H1 (cell line): Measurements from ENCODE around the gene GABPB1. TPM values are rescaled to one million over a fixed set of nuclear protein-coding genes. Genes with fewer than 3 reads are reported as not detected.
A peak's percentile ranks its signal among the peaks of the same experiment; 100 is the strongest.

ENCODE experiments used
- ATF2 ChIP-seq: IDR thresholded peaks from 2 replicates; pipeline ENCODE4 v1.6.1; 2012; ENCODE audit warnings: low read length, inconsistent platforms
- CBX5 ChIP-seq: fragments of 300-800, 300-1000 bp; sonication (generic); IDR thresholded peaks from 2 replicates; pipeline ENCODE4 v1.7.1; 2016; ENCODE audit warnings: antibody characterized with exemption, low read length, low read depth
- CHD2 ChIP-seq: IDR thresholded peaks from 2 replicates; pipeline ENCODE4 v1.6.1; 2012; ENCODE audit warnings: low read length, improper control_type of control experiment
- EGR1 ChIP-seq: IDR thresholded peaks from 2 replicates; pipeline ENCODE4 v1.6.1; 2011; ENCODE audit warnings: low read depth, low read length, borderline replicate concordance
- EP300 ChIP-seq, 2 experiments: IDR thresholded peaks; 1 replicate in 1 of 2; 2 replicates in 1 of 2; pipeline ENCODE4 v1.6.1; 2011 to 2012; ENCODE audit warnings: low read depth in 2 of 2, low read length in 2 of 2, mild to moderate bottlenecking in 2 of 2, borderline replicate concordance in 1 of 2, inconsistent platforms in 1 of 2, moderate library complexity in 1 of 2
- GABPA ChIP-seq: IDR thresholded peaks from 2 replicates; pipeline ENCODE4 v1.6.1; 2011; ENCODE audit warnings: mild to moderate bottlenecking, low read length, moderate library complexity, borderline replicate concordance; ENCODE audit not compliant: insufficient read depth
- KDM5A ChIP-seq: fragments of 200-600 bp; IDR thresholded peaks from 2 replicates; pipeline ENCODE4 v1.7.1; 2012; ENCODE audit warnings: mild to moderate bottlenecking, low read length, inconsistent platforms, mixed read lengths
- PHF8 ChIP-seq: fragments of 200-600 bp; sonication (generic); conservative IDR thresholded peaks from 2 replicates; pipeline ENCODE4 v1.7.1; 2012; ENCODE audit warnings: low read depth, mild to moderate bottlenecking, inconsistent platforms, low read length, moderate library complexity
- POLR2AphosphoS5 ChIP-seq: IDR thresholded peaks from 2 replicates; pipeline ENCODE4 v1.6.1; 2011; ENCODE audit warnings: low read depth, low read length
- RAD21 ChIP-seq, 2 experiments: IDR thresholded peaks in 1 of 2; conservative IDR thresholded peaks in 1 of 2; 2 replicates each; pipeline ENCODE4 v1.6.1; 2011; ENCODE audit warnings: low read depth in 2 of 2, low read length in 2 of 2, improper control_type of control experiment in 1 of 2, inconsistent platforms in 1 of 2, mild to moderate bottlenecking in 1 of 2, moderate library complexity in 1 of 2
- RBBP5 ChIP-seq: IDR thresholded peaks from 2 replicates; pipeline ENCODE4 v1.7.1; 2012; ENCODE audit warnings: low read depth, mild to moderate bottlenecking, inconsistent platforms, low read length, moderate library complexity, borderline replicate concordance
- RNF2 ChIP-seq: fragments of 200-900, 300-1000 bp; sonication (generic); IDR thresholded peaks from 2 replicates; pipeline ENCODE4 v1.7.1; 2016; ENCODE audit warnings: borderline replicate concordance, low read depth, mild to moderate bottlenecking, antibody characterized with exemption, low read length; ENCODE audit not compliant: poor library complexity, severe bottlenecking; ENCODE audit errors: missing control alignments
- SAP30 ChIP-seq: fragments of 300-600 bp; sonication (generic); IDR thresholded peaks from 2 replicates; pipeline ENCODE4 v1.7.1; 2012; ENCODE audit warnings: low read length, moderate library complexity, mild to moderate bottlenecking, inconsistent platforms; ENCODE audit not compliant: insufficient read depth, insufficient replicate concordance
- SIN3A ChIP-seq, 2 experiments: IDR thresholded peaks in 1 of 2; conservative IDR thresholded peaks in 1 of 2; 2 replicates each; pipeline ENCODE4 v1.6.1; 2011 to 2012; ENCODE audit warnings: low read length in 2 of 2, improper control_type of control experiment in 1 of 2, low read depth in 1 of 2, mild to moderate bottlenecking in 1 of 2
- SIX5 ChIP-seq: IDR thresholded peaks from 2 replicates; pipeline ENCODE4 v1.6.1; 2011; ENCODE audit warnings: mild to moderate bottlenecking, low read depth, low read length
- SP2 ChIP-seq: IDR thresholded peaks from 2 replicates; pipeline ENCODE4 v1.6.1; 2012; ENCODE audit warnings: mild to moderate bottlenecking, low read length, inconsistent platforms
- USF2 ChIP-seq: IDR thresholded peaks from 2 replicates; pipeline ENCODE4 v1.6.1; 2011; ENCODE audit warnings: low read length, improper control_type of control experiment
- polyA plus RNA-seq, 7 experiments: library from polyadenylated mRNA; depleted of rRNA in 3 of 7; stranded (reverse) in 5 of 7; unstranded in 2 of 7; fragments of >200 nt in 5 of 7; fragments of 200-250 nt in 2 of 7; gene quantifications; 1 replicate in 5 of 7; 2 replicates in 1 of 7; 4 replicates in 1 of 7; pipeline versions ENCODE4 v1.2.1 to v1.2.3, GENCODE V29; 2011 to 2013; ENCODE audit warnings: missing spikeins in 2 of 7, mixed read lengths in 2 of 7
- total RNA-seq: library from RNA; stranded (reverse); fragmentation: NEBNext Ultra II Directional; extraction: Animal tissue kit (Norgen Biotek cat#: 25700); gene quantifications from 2 replicates; pipeline ENCODE4 v1.2.1, GENCODE V29; 2021
- TF ChIP-seq, protein P1 (sequence below): IDR thresholded peaks from 2 replicates; pipeline ENCODE4 v1.6.1; 2012; ENCODE audit warnings: inconsistent platforms

The GABPB1 gene
- total and polyA plus RNA-seq, 2 of the 8 experiments (the other 6 are each of a cell fraction or from before 2014, with no cell fraction given): 24.5 to 32.3 TPM

DNA sequence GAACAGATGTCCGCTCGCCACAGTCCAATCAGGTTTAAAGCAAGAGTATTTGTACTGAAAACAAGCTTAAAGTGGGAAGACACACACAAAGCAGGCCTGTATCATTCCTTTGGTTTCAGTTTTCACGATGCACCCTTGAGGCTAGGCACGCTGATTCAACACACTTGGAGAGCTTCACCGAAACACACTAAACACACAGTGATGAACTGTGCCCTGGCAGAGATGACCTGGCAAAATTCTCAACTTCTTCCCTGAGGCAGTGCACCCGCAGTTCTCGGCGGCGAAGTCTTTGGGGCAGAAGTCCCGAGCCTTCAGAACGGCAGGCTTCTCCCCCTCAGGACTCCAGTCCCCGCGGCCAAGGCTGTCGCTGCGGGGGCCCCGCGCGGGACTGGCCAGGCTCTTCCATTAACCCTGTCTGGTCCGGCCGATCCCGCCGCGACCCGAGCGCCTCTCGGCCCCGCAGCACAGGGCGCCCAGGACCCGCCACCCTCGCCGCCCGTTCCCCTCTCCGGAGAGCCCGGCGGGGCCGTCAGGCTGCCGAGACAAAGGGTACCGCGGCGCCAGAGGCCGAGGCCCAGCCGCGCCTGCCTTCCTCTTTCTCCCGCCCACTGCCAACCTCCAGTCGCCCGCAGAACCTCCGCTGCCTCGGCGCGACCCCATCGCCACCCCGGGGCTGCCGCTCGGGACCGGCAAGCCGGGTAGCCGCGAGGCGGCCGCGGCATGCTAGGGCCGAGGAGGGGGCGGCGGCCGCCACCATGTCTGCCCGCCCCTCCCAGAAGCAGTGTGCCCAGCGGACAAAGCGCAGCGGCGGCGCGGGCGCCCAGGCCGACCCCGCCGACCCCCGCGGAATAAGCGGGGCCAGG, 792 bp downstream of the GABPB1 start (continued):
- TF ChIP-seq GABPA (no peak), RBBP5 (peak; percentile 53; the same call in 1 of the 2 replicates), EP300 (IDR thresholded peaks at IDR 0.05; ENCODE audit: borderline replicate concordance in 1 of 2, low read depth in 2 of 2, low read length in 2 of 2) (peak in 1 of 2 experiments; percentile 18; a peak in 1 of 3 replicates), SAP30 (no peak), SIX5 (no peak), PHF8 (0 out of 2 replicates have a peak, but pooled peaks have one; percentile 63), ATF2 (no peak), RNF2 (no peak), EGR1 (no peak), KDM5A (no peak), SIN3A (conservative IDR thresholded peaks at IDR 0.05 in 1 of 2, IDR thresholded peaks at IDR 0.05 in 1 of 2; ENCODE audit: low read depth in 1 of 2, low read length in 2 of 2) (0 out of 4 replicates have a peak, but pooled peaks have one; percentile 27 to 41), SP2 (no peak), POLR2AphosphoS5 (peak; percentile 86), CHD2 (no peak), RAD21 (IDR thresholded peaks at IDR 0.05 in 1 of 2, conservative IDR thresholded peaks at IDR 0.05 in 1 of 2; ENCODE audit: low read depth in 2 of 2, low read length in 2 of 2) (no peak), USF2 (no peak), CBX5 (no peak)
- TF ChIP-seq, protein P1, sequence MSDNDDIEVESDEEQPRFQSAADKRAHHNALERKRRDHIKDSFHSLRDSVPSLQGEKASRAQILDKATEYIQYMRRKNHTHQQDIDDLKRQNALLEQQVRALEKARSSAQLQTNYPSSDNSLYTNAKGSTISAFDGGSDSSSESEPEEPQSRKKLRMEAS: no peak
